Chondrocyte (in vitro differentiated cells): Measurements from ENCODE around the gene TBXAS1. TPM values are rescaled to one million over a fixed set of nuclear protein-coding genes. Genes with fewer than 3 reads are reported as not detected.

ENCODE experiments used
- DNase-seq: peaks from one replicate; pipeline ENCODE4 v3.0.0; 2021; ENCODE audit warnings: mixed read lengths, low spot score
- H3K27ac Mint-ChIP-seq: one replicate; pipeline ENCODE4 v1.8.0; 2021; ENCODE audit warnings: mild to moderate bottlenecking, moderate library complexity, mixed read lengths; ENCODE audit not compliant: unreplicated experiment
- H3K27me3 Mint-ChIP-seq: 2 replicates; pipeline ENCODE4 v1.8.0; 2021; ENCODE audit warnings: low read depth, mixed read lengths
- H3K36me3 Mint-ChIP-seq: 2 replicates; pipeline ENCODE4 v1.8.0; 2021; ENCODE audit warnings: low read depth, mixed read lengths
- H3K4me1 Mint-ChIP-seq: 2 replicates; pipeline ENCODE4 v1.8.0; 2021; ENCODE audit warnings: low read depth, mild to moderate bottlenecking, mixed read lengths
- H3K4me3 Mint-ChIP-seq: one replicate; pipeline ENCODE4 v1.8.0; 2021; ENCODE audit warnings: mild to moderate bottlenecking, moderate library complexity, mixed read lengths; ENCODE audit not compliant: unreplicated experiment
- H3K9me3 Mint-ChIP-seq: 2 replicates; pipeline ENCODE4 v1.8.0; 2021; ENCODE audit warnings: low read depth, mixed read lengths
- total RNA-seq: library from RNA; stranded (reverse); gene quantifications from 3 replicates; pipeline ENCODE4 v1.2.1, GENCODE V29; 2021
- TF ChIP-seq, protein P1 (sequence below): fragments of 200-600 bp; sonication (generic); IDR thresholded peaks from 2 replicates; pipeline ENCODE4 v1.5.0; 2021; ENCODE audit warnings: antibody characterized with exemption, mild to moderate bottlenecking, moderate library complexity

TBXAS1 gene
- total RNA-seq, 1 donor from 2014 or later = 2.4 TPM

DNA sequence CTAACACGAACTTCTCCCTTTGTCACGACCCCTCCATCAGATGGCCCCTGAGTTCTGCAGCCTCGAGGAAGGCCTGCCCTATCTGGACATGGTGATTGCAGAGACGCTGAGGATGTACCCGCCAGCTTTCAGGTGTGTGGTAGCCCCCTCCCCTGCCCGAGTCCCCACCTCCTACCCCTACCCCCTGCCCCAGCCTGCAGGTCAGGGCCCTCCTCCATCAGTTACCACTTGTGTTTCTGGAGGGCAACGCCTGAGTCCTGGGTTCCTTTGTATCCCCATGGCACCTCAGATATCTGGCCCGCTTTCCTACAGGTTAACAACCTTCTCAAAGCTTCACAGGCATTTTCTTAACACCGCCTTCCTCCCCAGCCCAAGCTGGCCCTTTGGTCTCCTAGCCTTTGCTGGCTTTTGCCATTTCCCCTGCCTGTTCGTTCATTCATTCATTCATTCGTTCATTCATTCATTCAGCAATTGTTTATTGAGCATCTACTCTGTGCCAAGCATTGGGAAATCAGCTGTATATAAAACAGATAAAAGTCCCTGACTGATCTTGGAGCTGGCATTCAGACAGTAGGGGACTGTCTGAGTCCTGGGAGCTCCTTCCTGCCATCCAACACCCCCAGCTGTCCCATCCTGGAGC lies 178.1 kb downstream of the TBXAS1 start:
- TF ChIP-seq, protein P1, sequence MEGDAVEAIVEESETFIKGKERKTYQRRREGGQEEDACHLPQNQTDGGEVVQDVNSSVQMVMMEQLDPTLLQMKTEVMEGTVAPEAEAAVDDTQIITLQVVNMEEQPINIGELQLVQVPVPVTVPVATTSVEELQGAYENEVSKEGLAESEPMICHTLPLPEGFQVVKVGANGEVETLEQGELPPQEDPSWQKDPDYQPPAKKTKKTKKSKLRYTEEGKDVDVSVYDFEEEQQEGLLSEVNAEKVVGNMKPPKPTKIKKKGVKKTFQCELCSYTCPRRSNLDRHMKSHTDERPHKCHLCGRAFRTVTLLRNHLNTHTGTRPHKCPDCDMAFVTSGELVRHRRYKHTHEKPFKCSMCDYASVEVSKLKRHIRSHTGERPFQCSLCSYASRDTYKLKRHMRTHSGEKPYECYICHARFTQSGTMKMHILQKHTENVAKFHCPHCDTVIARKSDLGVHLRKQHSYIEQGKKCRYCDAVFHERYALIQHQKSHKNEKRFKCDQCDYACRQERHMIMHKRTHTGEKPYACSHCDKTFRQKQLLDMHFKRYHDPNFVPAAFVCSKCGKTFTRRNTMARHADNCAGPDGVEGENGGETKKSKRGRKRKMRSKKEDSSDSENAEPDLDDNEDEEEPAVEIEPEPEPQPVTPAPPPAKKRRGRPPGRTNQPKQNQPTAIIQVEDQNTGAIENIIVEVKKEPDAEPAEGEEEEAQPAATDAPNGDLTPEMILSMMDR = no peak
- H3K36me3 Mint-ChIP-seq = no peaks in the 10 kb centered on the region
- no peaks in the 10 kb centered on the region for H3K4me1 Mint-ChIP-seq
- no peak overlapping the region for H3K4me3 Mint-ChIP-seq
- DNase-seq = peak; percentile 42
- H3K27ac Mint-ChIP-seq = no peak overlapping the region
- H3K27me3 Mint-ChIP-seq = peaks cover 12% of the 10 kb centered on the region
- H3K9me3 Mint-ChIP-seq = no peaks in the 10 kb centered on the region

DNA sequence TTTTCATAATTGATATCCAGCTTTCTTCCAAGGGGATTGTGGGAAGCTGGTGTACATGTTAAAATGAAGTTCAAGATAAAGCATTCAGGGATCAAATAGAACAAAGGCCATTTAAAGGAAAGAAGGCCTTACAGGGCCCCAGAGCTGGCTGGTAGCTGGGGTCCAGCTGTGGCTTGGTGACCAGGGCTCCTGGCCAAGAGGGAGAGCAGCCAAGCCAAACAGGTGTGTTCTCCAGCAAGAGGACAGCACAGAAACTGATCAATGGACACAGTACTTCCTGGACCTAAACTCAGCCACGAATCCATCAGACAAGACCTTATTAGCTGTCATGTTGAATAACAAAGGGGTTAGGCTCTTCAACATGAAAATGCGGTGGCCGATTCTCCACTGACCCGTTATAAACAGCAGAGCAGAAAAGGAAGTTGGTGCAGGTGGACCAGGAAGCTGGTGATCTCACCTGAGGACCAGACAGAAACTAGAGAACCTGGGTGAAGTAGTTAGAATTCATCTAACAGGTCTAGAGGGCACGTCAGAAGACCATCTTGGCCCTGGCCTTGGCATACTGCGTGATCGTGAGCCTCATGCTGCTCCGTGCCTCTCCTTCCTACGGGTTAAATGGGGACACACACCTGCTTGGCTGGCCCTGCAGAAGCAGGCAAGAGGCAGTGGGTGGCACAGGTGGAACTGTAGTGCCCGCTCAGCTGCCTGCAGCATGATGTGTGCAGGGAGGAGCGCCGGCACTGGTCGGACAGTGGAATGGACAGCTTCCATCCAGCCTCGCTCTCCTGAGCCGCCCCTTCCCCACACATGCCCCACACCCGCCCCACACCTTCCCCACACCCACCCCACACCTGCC lies 179.9 kb downstream of the TBXAS1 start:
- peaks cover 27% of the 10 kb centered on the region for H3K27me3 Mint-ChIP-seq
- H3K36me3 Mint-ChIP-seq = peaks cover 2% of the 10 kb centered on the region
- TF ChIP-seq, protein P1 = no peak
- no peaks in the 10 kb centered on the region for H3K9me3 Mint-ChIP-seq
- H3K27ac Mint-ChIP-seq = no peak overlapping the region
- no peak for DNase-seq
- H3K4me3 Mint-ChIP-seq = no peak overlapping the region
- no peaks in the 10 kb centered on the region for H3K4me1 Mint-ChIP-seq

DNA sequence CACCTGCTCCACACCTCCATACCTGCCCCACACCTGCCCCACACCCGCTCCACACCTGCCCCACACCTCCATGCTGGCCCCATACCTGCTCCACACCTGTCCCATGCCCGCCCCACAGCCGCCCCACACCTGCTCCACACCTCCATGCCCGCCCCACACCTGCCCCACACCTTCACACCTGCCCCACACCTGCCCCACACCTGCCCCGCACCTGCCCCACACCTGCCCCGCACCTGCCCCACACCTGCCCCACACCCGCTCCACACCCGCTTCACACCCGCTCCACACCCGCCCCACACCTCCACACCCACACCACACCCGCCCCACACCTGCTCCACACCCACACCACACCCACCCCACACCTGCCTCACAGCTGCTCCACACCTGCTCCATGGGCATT lies 180.7 kb downstream of the TBXAS1 start:
- H3K4me3 Mint-ChIP-seq = no peak overlapping the region
- H3K27me3 Mint-ChIP-seq = peaks cover 32% of the 10 kb centered on the region
- no peaks in the 10 kb centered on the region for H3K9me3 Mint-ChIP-seq
- H3K4me1 Mint-ChIP-seq = no peaks in the 10 kb centered on the region
- H3K36me3 Mint-ChIP-seq = peaks cover 2% of the 10 kb centered on the region
- TF ChIP-seq, protein P1 = no peak
- no peak overlapping the region for H3K27ac Mint-ChIP-seq
- DNase-seq = no peak

DNA sequence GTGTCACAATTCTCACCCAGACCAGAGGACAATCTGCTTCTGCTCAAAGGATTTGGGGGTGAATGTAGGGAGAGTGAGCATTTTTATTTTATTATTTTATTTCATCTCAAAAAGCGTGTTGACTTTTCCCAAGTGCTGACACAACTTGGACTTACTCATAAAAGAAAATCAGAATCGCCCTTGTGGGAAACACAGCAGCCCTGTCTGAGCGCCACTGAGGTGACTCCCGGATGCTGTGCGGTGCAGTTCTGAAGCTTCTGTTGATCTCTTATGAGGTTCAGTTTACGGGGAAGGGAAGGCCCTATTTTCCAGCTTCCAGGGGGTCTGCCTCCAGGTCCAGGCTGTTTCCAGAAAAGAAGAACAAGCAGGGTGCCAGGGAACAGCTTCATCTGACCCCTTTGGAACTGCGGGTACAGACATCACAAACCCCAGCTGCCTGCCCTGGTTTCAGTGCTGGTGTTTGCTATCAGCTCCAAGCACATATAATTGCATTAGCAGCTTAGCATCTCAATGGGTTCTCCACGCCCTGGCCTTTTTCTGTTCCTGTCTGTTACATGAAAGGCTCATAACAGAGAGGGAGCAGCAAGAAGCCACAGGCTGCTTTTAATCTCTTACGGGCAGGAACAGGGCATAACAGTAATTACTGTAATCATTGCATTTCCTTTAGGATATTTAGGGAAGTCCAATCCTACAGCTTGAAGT lies 181.3 kb downstream of the TBXAS1 start:
- Mint-ChIP-seq H3K4me1 (no peaks in the 10 kb centered on the region), H3K27ac (no peak overlapping the region), H3K4me3 (no peak overlapping the region), H3K36me3 (peaks cover 2% of the 10 kb centered on the region), H3K9me3 (no peaks in the 10 kb centered on the region), H3K27me3 (peaks cover 32% of the 10 kb centered on the region)
- DNase-seq = no peak
- TF ChIP-seq, protein P1 = no peak

DNA sequence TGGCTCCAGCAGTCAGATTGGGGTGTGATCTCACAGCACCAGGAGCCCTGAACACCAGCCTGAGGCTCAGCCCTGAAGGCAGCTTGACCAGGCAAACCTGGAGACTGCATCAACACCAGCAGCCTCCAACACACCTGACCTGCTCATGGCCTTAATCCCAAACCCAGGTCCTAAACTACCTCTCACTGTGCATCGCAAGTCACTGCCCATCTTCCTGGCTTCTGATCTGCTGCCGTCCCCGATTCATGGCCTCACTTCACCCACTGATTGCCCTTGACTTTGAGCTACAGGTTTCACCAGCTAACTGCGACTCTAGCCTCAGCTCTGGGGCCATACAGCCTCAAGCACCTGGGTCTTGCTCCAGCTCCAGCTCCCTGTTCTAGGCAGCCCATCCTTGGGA lies 184.6 kb downstream of the TBXAS1 start:
- DNase-seq = no peak
- no peak overlapping the region for H3K27ac Mint-ChIP-seq
- no peaks in the 10 kb centered on the region for H3K9me3 Mint-ChIP-seq
- H3K4me3 Mint-ChIP-seq = no peak overlapping the region
- TF ChIP-seq, protein P1 = no peak
- no peaks in the 10 kb centered on the region for H3K4me1 Mint-ChIP-seq
- peaks cover 2% of the 10 kb centered on the region for H3K36me3 Mint-ChIP-seq
- peaks cover 32% of the 10 kb centered on the region for H3K27me3 Mint-ChIP-seq
